CD14-positive monocyte (primary cell): ENCODE results near the gene SPRED3. TPM values are rescaled to one million over a fixed set of nuclear protein-coding genes. Genes with fewer than 3 reads are reported as not detected.

Source experiments
- DNase-seq, 3 donors: peaks; one replicate each; pipeline ENCODE4 v3.0.0-alpha.2; 2011 to 2022
- H2AFZ ChIP-seq: 2 replicates; pipeline ENCODE4 v1.6.0; 2012; ENCODE audit warnings: mild to moderate bottlenecking, low read depth, low read length, inconsistent platforms; ENCODE audit not compliant: insufficient read depth, poor library complexity, severe bottlenecking
- H3K27ac ChIP-seq, 2 donors: 1 replicate in 1 of 2; 2 replicates in 1 of 2; pipeline ENCODE4 v1.5.1; 2012 to 2013; ENCODE audit warnings: low read length in 2 of 2, control low read depth in 1 of 2, inconsistent platforms in 1 of 2, low read depth in 1 of 2, mild to moderate bottlenecking in 1 of 2
- H3K27me3 ChIP-seq, 2 donors: one replicate each; pipeline versions ENCODE4 v1.6.0 to v1.6.1; 2011 to 2013; ENCODE audit warnings: low read length in 2 of 2; ENCODE audit not compliant: control insufficient read depth in 2 of 2, insufficient read depth in 2 of 2
- H3K36me3 ChIP-seq, 2 donors: replicated peaks in 1 of 2; 1 replicate in 1 of 2; 2 replicates in 1 of 2; pipeline versions ENCODE4 v1.5.1 to v1.6.1; 2012 to 2013; ENCODE audit warnings: low read length in 2 of 2, control low read depth in 1 of 2, inconsistent platforms in 1 of 2, mild to moderate bottlenecking in 1 of 2; ENCODE audit not compliant: insufficient read depth in 2 of 2, control insufficient read depth in 1 of 2
- H3K4me1 ChIP-seq, 2 donors: 1 replicate in 1 of 2; 2 replicates in 1 of 2; pipeline versions ENCODE4 v1.5.1 to v1.6.1; 2012 to 2013; ENCODE audit warnings: low read length in 2 of 2, control low read depth in 1 of 2, inconsistent platforms in 1 of 2, mild to moderate bottlenecking in 1 of 2, moderate library complexity in 1 of 2; ENCODE audit not compliant: insufficient read depth in 2 of 2, control insufficient read depth in 1 of 2
- H3K4me2 ChIP-seq: replicated peaks from 2 replicates; pipeline ENCODE3; 2012; ENCODE audit warnings: low read length, moderate library complexity, mild to moderate bottlenecking; ENCODE audit not compliant: poor library complexity, severe bottlenecking; ENCODE audit errors: extremely low read depth
- H3K4me3 ChIP-seq, 3 experiments: fragments of 200-600 bp in 1 of 3; sonication (generic) in 1 of 3; replicated peaks in 1 of 3; 1 replicate in 2 of 3; 2 replicates in 1 of 3; pipeline ENCODE4 v1.5.1; 2011 to 2013; ENCODE audit warnings: low read length in 3 of 3, mild to moderate bottlenecking in 3 of 3, control low read depth in 2 of 3, low read depth in 2 of 3, inconsistent platforms in 1 of 3, moderate library complexity in 1 of 3
- H3K79me2 ChIP-seq: 2 replicates; pipeline ENCODE4 v1.6.0; 2012; ENCODE audit warnings: mild to moderate bottlenecking, control low read depth, inconsistent platforms, low read length, moderate library complexity; ENCODE audit not compliant: insufficient read depth
- H3K9ac ChIP-seq: 2 replicates; pipeline ENCODE4 v1.6.0; 2017; ENCODE audit warnings: low read length, mild to moderate bottlenecking; ENCODE audit not compliant: insufficient read depth, poor library complexity, severe bottlenecking
- H3K9me3 ChIP-seq, 2 donors: replicated peaks in 1 of 2; 1 replicate in 1 of 2; 2 replicates in 1 of 2; pipeline versions ENCODE4 v1.5.1 to v1.6.1; 2012 to 2013; ENCODE audit warnings: low read length in 2 of 2, control low read depth in 1 of 2; ENCODE audit not compliant: control insufficient read depth in 1 of 2, insufficient read depth in 1 of 2
- H4K20me1 ChIP-seq: 2 replicates; pipeline ENCODE4 v1.6.0; 2012; ENCODE audit warnings: mild to moderate bottlenecking, low read length, control low read depth, moderate library complexity; ENCODE audit not compliant: insufficient read depth
- H3K27ac Mint-ChIP-seq, 7 donors: one replicate each; pipeline ENCODE4 v1.8.0; 2020; ENCODE audit warnings: mild to moderate bottlenecking in 7 of 7, mixed read lengths in 7 of 7, moderate library complexity in 6 of 7, inconsistent platforms in 2 of 7
- H3K27me3 Mint-ChIP-seq, 3 donors: one replicate each; pipeline ENCODE4 v1.8.0; 2021 to 2022; ENCODE audit warnings: low read depth in 3 of 3, mild to moderate bottlenecking in 3 of 3, mixed read lengths in 3 of 3, moderate library complexity in 3 of 3, inconsistent platforms in 1 of 3
- H3K36me3 Mint-ChIP-seq, 2 donors: one replicate each; pipeline ENCODE4 v1.8.0; 2020; ENCODE audit warnings: mixed read lengths in 2 of 2, inconsistent platforms in 1 of 2, mild to moderate bottlenecking in 1 of 2
- H3K4me1 Mint-ChIP-seq: one replicate; pipeline ENCODE4 v1.8.0; 2020; ENCODE audit warnings: mild to moderate bottlenecking, mixed read lengths
- H3K4me3 Mint-ChIP-seq, 2 donors: one replicate each; pipeline ENCODE4 v1.8.0; 2020; ENCODE audit warnings: mild to moderate bottlenecking in 2 of 2, mixed read lengths in 2 of 2, moderate library complexity in 1 of 2
- H3K9me3 Mint-ChIP-seq, 7 donors: one replicate each; pipeline ENCODE4 v1.8.0; 2020 to 2022; ENCODE audit warnings: mixed read lengths in 7 of 7, mild to moderate bottlenecking in 6 of 7, moderate library complexity in 6 of 7, inconsistent platforms in 2 of 7
- WGBS: methylation state at CpG from one replicate; pipeline ENCODE4 v1.1.5; 2013; ENCODE audit warnings: missing lambda C conversion rate; ENCODE audit not compliant: insufficient coverage; 5-methylcytosine and 5-hydroxymethylcytosine counted together
- intact Hi-C, 2 donors: fragments of 100-400 bp; cut with micrococcal nuclease; formaldehyde crosslinking; loops; one replicate each; pipeline versions ENCODE4 v1.15.0 to v1.15.1; 2023
- polyA plus RNA-seq, 3 donors: library from polyadenylated mRNA; depleted of rRNA in 1 of 3; unstranded in 2 of 3; stranded (reverse) in 1 of 3; fragments of 300-500 nt in 2 of 3; fragments of >200 nt in 1 of 3; fragmentation: Illumina TruSeq in 2 of 3; gene quantifications; 1 replicate in 2 of 3; 2 replicates in 1 of 3; pipeline ENCODE4 v1.2.3, GENCODE V29; 2012 to 2021
- TF ChIP-seq, protein P1 (sequence below): fragments of 200-600 bp; IDR thresholded peaks from one replicate; pipeline ENCODE4 v1.8.0; 2022; ENCODE audit warnings: antibody characterized with exemption, mild to moderate bottlenecking

Gene SPRED3
- polyA plus RNA-seq, 3 donors: 0.33 TPM; not detected in 2

DNA sequence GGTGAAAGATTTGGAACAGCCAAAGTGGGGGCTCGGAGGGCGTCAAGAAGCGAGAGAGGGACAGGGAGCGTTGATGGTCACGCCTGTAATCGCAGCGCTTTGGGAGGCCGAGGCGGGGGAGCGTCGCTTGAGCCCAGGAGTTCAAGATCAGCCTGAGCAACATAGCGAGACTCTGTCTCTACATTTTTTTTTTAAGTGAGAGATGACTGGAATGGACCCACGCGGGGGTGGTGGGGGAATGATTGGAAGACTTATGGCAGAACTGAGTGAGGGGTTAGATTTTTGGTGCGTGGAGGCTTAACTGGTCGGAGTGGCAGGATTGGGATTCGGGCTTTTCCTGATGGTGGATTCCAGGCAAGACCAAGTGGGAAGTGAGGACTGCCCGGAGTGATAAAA is 13.4 kb upstream of the SPRED3 start:
- H2AFZ ChIP-seq: peak overlapping the region; percentile 89

DNA sequence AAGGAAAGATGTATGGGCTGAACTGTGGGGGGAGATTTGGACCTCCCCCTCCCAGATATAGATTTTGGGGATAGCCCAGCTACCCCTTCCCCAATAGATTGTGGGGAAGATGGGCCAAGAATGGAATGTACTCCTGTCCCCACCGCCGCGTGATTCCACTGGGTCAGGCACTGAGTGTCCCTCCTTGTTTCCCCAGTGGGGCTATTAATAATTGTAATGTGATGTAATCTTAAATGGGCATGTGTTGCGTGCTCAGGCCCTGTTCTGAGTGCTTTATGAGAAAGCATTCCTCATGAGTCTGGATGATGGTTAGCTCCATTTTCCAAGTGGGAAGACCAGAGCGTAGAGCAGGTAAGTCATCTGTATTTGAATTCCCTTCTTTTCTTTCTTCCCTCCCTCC is 12.7 kb upstream of the SPRED3 start:
- peaks cover 39% of the 10 kb centered on the region for H4K20me1 ChIP-seq
- H3K27ac ChIP-seq: peak overlapping the region in 1 of 2 donors; percentile 92
- H3K27me3 ChIP-seq: no peaks in the 10 kb centered on the region
- H3K4me3 ChIP-seq: peak overlapping the region in 1 of 3 experiments; percentile 95
- no peak for DNase-seq
- H3K4me1 Mint-ChIP-seq: peaks cover 24% of the 10 kb centered on the region
- H3K9me3 ChIP-seq: no peaks in the 10 kb centered on the region
- H3K4me2 ChIP-seq: peak overlapping the region; percentile 95
- intact Hi-C loops: loop anchor here in 1 of 2 donors (2.0 kb wide), 1 partner anchor 133 kb away; no protein-coding TSS in a partner anchor
- peaks cover 19 to 46% of the 10 kb centered on the region in 2 donors for H3K36me3 ChIP-seq
- TF ChIP-seq, protein P1, sequence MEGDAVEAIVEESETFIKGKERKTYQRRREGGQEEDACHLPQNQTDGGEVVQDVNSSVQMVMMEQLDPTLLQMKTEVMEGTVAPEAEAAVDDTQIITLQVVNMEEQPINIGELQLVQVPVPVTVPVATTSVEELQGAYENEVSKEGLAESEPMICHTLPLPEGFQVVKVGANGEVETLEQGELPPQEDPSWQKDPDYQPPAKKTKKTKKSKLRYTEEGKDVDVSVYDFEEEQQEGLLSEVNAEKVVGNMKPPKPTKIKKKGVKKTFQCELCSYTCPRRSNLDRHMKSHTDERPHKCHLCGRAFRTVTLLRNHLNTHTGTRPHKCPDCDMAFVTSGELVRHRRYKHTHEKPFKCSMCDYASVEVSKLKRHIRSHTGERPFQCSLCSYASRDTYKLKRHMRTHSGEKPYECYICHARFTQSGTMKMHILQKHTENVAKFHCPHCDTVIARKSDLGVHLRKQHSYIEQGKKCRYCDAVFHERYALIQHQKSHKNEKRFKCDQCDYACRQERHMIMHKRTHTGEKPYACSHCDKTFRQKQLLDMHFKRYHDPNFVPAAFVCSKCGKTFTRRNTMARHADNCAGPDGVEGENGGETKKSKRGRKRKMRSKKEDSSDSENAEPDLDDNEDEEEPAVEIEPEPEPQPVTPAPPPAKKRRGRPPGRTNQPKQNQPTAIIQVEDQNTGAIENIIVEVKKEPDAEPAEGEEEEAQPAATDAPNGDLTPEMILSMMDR: no peak
- peaks cover 0 to 2% (median 0%) of the 10 kb centered on the region in 7 donors for H3K9me3 Mint-ChIP-seq
- peak overlapping the region; percentile 95 for H3K9ac ChIP-seq
- WGBS: 88% methylated on average over 4 of the region's 5 CpGs
- H3K79me2 ChIP-seq: peaks cover 29% of the 10 kb centered on the region
- H2AFZ ChIP-seq: peak overlapping the region; percentile 89
- H3K36me3 Mint-ChIP-seq: peaks cover 24 to 47% of the 10 kb centered on the region in 2 donors
- H3K4me1 ChIP-seq: peaks cover 18 to 23% of the 10 kb centered on the region in 2 donors
- H3K4me3 Mint-ChIP-seq: peak overlapping the region; percentile 99 to 100
- H3K27me3 Mint-ChIP-seq: peaks cover 5 to 10% (median 7%) of the 10 kb centered on the region in 3 donors
- H3K27ac Mint-ChIP-seq: peak overlapping the region in 4 of 7 donors; percentile 97 to 99 (median 98)

More for the DNA sequence above, 13.4 kb upstream of the SPRED3 start:
- H3K4me1 Mint-ChIP-seq: peaks cover 24% of the 10 kb centered on the region
- peaks cover 0 to 2% (median 0%) of the 10 kb centered on the region in 7 donors for H3K9me3 Mint-ChIP-seq
- Histone ChIP-seq H3K27ac (peak overlapping the region; percentile 68 to 92), H3K36me3 (peaks cover 13 to 39% of the 10 kb centered on the region in 2 donors), H3K9me3 (no peaks in the 10 kb centered on the region), H3K4me2 (peak overlapping the region; percentile 95), H4K20me1 (peaks cover 34% of the 10 kb centered on the region), H3K9ac (peak overlapping the region; percentile 95), H3K4me3 (peak overlapping the region; percentile 62 to 95 (median 75)), H3K4me1 (peaks cover 18 to 23% of the 10 kb centered on the region in 2 donors), H3K27me3 (no peaks in the 10 kb centered on the region), H3K79me2 (peaks cover 29% of the 10 kb centered on the region)
- H3K4me3 Mint-ChIP-seq: peak overlapping the region; percentile 99 to 100
- H3K27me3 Mint-ChIP-seq: peaks cover 5 to 13% (median 7%) of the 10 kb centered on the region in 3 donors
- TF ChIP-seq, protein P1: no peak
- WGBS: 2% methylated on average over 18 of the region's 18 CpGs
- DNase-seq: no peak
- intact Hi-C loops: loop anchor here in 1 of 2 donors (2.0 kb wide), 1 partner anchor 132 kb away; no protein-coding TSS in a partner anchor
- peak overlapping the region; percentile 97 to 99 (median 98) for H3K27ac Mint-ChIP-seq
- H3K36me3 Mint-ChIP-seq: peaks cover 17 to 40% of the 10 kb centered on the region in 2 donors
